Measurements from ENCODE around the gene ZNF791.
A peak's percentile ranks its signal among the peaks of the same experiment; 100 is the strongest.

Gene ZNF791

GRCh38 chr19:12580180-12580694 is 30.5 kb upstream of the ZNF791 start:
- DNase-seq (ENCODE audit: low read depth, low spot score), result peak; percentile 59
- TF ChIP-seq CTCF (IDR thresholded peaks at IDR 0.05; ENCODE audit: insufficient read depth, low read length, missing control alignments), result no peak
- ChIA-PET CTCF (interaction anchor here (1.3 kb wide), 1 partner anchor 10 kb away, joined by 3 read pairs; no protein-coding TSS in a partner anchor), POLR2A (no interaction called here)
- no peak overlapping the region for H3K4me3 ChIP-seq (ENCODE audit: low read depth, low read length)

- ChIA-PET POLR2A (no interaction called here), CTCF (interaction anchor here (0.9 to 1.3 kb wide), 2 partner anchors 11 to 18 kb away, joined by 3 to 4 read pairs; no protein-coding TSS in a partner anchor)
- no peak for TF ChIP-seq CTCF (IDR thresholded peaks at IDR 0.05; ENCODE audit: insufficient read depth, low read length, missing control alignments)
- no peak overlapping the region for H3K4me3 ChIP-seq (ENCODE audit: low read depth, low read length)
- no peak for DNase-seq (ENCODE audit: low read depth, low spot score)
Measured at GRCh38 chr19:12581100-12581499, 29.6 kb upstream of the ZNF791 start.

- no peak for TF ChIP-seq CTCF (IDR thresholded peaks at IDR 0.05; ENCODE audit: insufficient read depth, low read length, missing control alignments)
- POLR2A ChIA-PET, result no interaction called here
- CTCF ChIA-PET, result interaction anchor here (1.5 kb wide), 1 partner anchor 33 kb away, joined by 4 read pairs; no protein-coding TSS in a partner anchor
- DNase-seq (ENCODE audit: low read depth, low spot score), result no peak
- H3K4me3 ChIP-seq (ENCODE audit: low read depth, low read length), result no peak overlapping the region
Measured at GRCh38 chr19:12596485-12596884, 14.2 kb upstream of the ZNF791 start.

- POLR2A ChIA-PET, result no interaction called here
- CTCF ChIA-PET, result interaction anchor here (1.5 kb wide), 1 partner anchor 33 kb away, joined by 4 read pairs; no protein-coding TSS in a partner anchor
- no peak for TF ChIP-seq CTCF (IDR thresholded peaks at IDR 0.05; ENCODE audit: insufficient read depth, low read length, missing control alignments)
- H3K4me3 ChIP-seq (ENCODE audit: low read depth, low read length), result no peak overlapping the region
- DNase-seq (ENCODE audit: low read depth, low spot score), result no peak
Measured at GRCh38 chr19:12596927-12597548, 13.7 kb upstream of the ZNF791 start.

- no peak for DNase-seq (ENCODE audit: low read depth, low spot score)
- POLR2A ChIA-PET, result no interaction called here
- no peak for TF ChIP-seq CTCF (IDR thresholded peaks at IDR 0.05; ENCODE audit: insufficient read depth, low read length, missing control alignments)
Measured at GRCh38 chr19:12597594-12597993, 13.1 kb upstream of the ZNF791 start.

GRCh38 chr19:12603714-12604113 is 7.0 kb upstream of the ZNF791 start:
- TF ChIP-seq CTCF (IDR thresholded peaks at IDR 0.05; ENCODE audit: insufficient read depth, low read length, missing control alignments), result no peak
- H3K4me3 ChIP-seq (ENCODE audit: low read depth, low read length), result no peak overlapping the region
- CTCF ChIA-PET, result interaction anchor here (1.2 to 1.3 kb wide), 3 partner anchors 39 to 69 kb away, joined by 3 read pairs; no protein-coding TSS in a partner anchor
- POLR2A ChIA-PET, result interaction anchor here (0.8 kb wide), 1 partner anchor 8 kb away, joined by 3 read pairs; no protein-coding TSS in a partner anchor
- no peak for DNase-seq (ENCODE audit: low read depth, low spot score)

More at GRCh38 chr19:12597594-12597993, 13.1 kb upstream of the ZNF791 start:
- no peak overlapping the region for H3K4me3 ChIP-seq (ENCODE audit: low read depth, low read length)
- CTCF ChIA-PET, result no interaction called here
